Stimulated activated CD4-positive, alpha-beta T cell treated with anti-CD3 and anti-CD28 coated beads, Interleukin-4, amount 100 ng/mL, for 24 hours (primary cell): Measurements from ENCODE around the gene RNF167.
A peak's percentile ranks its signal among the peaks of the same experiment; 100 is the strongest.

ENCODE experiments used
- DNase-seq: peaks from one replicate; pipeline ENCODE4 v3.0.0-alpha.2; 2020

Gene RNF167

DNA sequence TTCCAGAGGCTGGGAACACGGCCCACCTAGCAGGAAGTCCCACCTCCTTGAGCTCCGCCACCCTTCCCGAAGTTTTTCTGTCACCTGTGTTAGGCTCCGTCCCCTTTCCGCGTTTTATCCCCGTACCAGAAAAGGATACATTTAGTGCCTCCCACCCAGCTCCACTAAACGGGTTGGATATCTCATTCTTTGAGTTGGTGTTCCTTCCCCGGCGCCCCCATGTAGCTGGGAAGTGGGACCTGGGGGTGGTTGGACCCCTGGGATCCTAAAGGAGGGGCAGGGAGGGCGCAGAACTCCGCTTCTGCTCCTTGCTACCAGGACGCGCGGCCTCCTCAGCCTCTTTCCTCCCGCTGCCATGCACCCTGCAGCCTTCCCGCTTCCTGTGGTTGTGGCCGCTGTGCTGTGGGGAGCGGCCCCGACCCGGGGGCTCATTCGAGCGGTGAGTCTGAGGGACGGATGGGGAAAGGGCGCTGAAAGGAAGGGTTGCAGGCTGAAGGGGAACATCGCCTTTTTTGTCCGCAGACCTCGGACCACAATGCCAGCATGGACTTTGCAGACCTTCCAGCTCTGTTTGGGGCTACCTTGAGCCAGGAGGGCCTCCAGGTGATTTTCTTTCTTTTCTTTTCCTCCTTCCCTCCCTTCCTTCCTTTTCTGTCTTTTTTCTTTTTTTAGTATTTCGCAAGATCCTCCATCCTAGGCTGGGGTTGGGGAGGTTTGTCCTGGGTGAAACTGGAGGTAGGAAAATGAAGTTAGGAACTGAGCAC lies 669 bp downstream of the RNF167 start:
- peak; percentile 49 for DNase-seq

- DNase-seq, result no peak
These were observed 1.2 kb downstream of the RNF167 start for GRCh38 chr17:4941319-4941610.

DNA sequence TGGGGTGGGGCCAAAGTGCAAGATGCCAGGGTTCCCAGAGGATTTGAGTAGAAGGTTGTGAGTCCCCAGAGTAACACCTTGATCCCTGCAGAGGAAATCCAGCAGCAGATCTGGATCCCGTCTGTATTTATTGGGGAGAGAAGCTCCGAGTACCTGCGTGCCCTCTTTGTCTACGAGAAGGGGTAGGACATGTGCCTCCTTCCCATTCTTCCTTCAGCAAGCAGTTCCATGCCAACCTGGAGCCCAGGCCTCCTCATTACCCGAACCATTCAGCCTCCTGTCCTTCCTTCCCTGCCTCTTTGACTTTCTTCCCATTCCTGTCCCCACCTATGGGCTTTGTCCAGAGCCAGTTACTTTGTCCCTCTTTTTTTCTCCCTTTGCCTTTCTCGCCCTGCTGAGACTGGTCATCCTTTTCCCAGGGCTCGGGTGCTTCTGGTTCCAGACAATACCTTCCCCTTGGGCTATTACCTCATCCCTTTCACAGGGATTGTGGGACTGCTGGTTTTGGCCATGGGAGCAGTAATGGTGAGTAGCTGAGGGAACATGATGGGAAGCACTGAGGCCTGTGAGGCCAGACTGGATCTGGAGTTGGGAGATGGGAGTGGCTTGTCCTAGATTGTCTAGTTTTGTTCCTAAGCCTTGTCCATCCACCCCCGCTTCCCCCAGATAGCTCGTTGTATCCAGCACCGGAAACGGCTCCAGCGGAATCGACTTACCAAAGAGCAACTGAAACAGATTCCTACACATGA lies 2.9 kb downstream of the RNF167 start:
- no peak for DNase-seq

- DNase-seq, result peak; percentile 53
These were observed 4.1 kb downstream of the RNF167 start for GRCh38 chr17:4944163-4944553.

- no peak for DNase-seq
These were observed 4.6 kb downstream of the RNF167 start for GRCh38 chr17:4944554-4945175.

GRCh38 chr17:4945176-4945943 lies 5.3 kb downstream of the RNF167 start:
- peak; percentile 92 for DNase-seq

DNA sequence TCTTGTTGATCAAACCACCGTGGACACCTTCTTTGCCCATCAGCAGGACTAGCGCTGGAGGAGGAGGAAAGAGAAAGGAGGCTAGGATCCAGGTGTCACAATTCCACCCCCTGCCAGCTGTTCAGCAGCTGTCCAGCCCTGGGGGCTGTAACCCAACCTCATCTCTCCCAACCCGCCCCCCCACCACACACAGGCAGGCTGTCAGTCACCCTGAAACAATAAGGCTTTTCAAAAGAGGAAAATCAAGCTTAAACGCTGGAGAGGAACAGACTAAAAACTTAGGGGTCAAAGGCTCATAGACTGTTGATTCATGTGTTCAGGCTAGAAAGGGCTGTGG lies 5.8 kb downstream of the RNF167 start:
- DNase-seq, result no peak

DNA sequence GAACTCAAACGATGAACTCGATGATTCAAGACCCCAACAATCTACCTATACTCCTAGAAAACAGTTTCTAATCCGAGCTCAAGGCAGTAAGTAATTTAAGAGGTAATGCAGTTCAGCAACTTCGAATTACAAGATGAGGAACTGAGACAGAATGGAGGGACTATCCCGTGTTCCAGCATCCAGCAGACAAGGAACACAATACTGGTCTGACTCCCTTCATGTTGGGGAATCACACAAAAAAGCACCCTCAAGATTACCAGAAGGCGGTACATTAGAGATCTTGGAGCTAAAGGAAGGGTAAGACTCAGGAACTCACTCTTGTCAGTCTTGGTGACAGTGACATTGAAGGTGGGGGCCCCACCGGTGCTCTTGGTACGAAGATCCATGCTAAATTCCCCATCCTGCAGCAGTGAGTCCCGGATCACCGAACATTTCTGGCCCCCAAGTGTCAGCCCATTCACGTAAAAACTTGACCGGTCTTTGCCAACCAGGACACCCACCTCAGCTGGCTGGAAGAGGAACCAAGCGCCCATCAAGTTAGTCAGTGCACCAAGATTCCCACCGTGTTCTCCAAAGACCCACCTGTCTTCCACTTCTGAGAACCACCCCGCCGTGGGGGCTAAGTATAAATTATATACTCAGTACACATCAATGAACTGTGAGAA lies 6.4 kb downstream of the RNF167 start:
- DNase-seq, result no peak

DNA sequence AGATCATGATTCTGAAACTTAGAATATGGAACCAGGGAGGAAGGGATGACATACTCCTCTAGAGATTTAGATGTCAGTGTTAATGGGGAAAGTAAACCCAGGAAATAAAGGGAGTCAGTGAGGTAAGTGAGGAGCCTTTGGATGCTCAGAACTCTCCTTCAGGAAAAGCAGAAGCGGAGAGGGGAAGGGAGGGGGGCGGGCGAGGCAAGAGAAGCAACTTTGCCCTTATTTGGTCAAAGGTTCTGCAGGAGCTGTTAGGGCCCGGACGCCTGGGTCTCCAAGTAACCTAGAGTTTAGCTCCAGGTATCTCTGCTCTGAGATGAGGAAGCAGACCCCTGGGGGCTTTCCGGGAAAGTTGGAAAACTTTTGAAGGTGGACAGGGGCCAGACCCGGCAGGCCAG lies 6.9 kb downstream of the RNF167 start:
- no peak for DNase-seq

DNA sequence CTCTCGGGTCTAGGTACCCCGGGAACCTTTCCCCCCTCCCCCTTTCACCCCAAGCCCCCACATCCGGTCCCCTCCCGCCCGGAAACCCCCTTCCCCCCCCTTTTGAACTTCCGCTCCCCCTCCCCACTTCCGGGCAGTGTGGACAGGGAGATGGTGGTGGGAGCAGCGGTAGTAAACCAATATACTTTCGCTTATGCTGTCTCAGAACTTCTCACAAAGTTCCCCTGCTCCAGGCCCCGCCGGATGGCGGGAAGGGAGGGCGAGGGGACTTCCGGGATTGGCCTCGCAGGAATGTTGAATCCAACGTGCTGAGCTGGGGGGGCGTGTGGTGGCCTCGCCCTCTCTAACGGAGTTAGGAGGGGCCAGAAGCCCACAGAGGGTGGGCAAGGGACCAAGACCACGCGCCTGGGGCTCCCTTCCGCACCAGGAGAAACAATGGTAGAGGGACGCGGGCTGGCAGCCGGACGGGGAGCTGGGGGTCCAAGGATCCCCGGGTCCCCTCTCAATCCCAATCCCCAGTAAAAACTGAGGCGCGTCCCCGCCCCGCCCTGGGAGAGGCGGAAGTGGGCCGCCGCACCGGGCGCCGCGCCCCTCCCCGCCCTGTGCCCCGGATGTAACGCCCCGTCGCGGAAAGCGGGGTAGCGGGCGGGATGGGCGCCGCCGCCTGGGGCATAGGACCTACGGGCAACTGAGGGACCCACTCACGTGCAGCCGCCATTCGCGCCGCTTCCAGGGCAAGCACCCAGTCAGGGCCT lies 7.5 kb downstream of the RNF167 start:
- DNase-seq, result peak; percentile 67

GRCh38 chr17:4948166-4948930 lies 8.3 kb downstream of the RNF167 start, which contains the start of gene PFN1:
TSS of gene PFN1 (minus strand) at chr17:4948530. CDS start at chr17:4948394, 136 bp downstream.
- DNase-seq, result peak; percentile 91

DNA sequence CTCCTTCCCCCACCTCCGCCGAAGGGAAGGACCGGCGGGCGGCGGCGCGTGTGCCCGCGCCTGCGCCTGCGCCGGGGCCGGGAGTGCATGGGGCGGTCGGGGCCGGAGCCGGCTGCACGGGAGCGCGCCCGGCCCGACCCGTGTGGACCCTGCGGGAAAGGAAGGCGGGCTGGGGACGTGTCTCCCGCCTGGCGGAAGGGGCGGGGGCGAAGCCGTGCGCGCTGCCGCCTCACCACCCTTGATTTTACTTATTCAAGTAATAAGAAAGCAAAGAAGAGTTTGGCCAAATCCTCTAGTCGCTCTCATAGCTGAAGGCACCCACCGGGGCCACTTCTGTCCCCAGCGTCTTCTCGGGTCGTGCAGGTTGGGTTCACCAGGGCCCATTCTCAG lies 8.9 kb downstream of the RNF167 start:
- peak; percentile 77 for DNase-seq

DNA sequence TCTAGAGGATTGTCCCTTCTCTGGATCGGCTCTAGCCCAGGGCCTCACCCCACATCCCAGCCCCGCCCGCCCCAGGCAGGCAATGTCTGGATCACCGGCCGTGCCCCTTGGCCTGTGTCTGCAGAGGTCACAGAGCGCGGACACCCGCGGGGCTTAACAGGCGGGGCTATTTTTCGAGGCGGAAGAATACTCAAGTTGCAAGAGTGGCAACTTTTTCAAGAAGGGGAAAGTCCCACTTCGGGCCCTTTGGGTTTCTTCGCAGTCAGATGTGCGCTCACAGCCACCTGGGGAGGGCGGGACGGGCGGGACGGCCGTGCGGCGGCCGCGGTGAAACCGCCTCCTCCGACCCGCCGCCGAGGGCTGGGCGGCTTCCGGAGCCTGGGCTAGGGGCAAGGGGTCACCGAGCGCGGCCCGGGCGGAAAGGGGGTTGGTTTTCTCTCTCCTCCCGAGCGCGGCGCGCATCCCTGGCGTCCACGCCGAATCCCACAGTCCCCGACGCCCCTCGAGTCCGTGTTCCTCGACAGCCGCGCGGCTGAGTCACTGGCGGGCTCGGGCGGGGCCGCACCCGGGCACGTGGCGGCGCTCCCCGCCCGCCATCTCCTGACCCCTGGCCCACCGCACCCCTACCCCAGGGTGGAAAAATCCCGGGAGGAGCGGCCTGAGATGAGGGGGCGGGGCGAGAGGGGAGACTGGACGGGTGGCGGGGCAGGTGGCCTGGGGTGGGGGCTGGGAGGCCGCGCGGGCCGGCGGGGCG lies 9.4 kb downstream of the RNF167 start:
- peak; percentile 81 for DNase-seq

DNA sequence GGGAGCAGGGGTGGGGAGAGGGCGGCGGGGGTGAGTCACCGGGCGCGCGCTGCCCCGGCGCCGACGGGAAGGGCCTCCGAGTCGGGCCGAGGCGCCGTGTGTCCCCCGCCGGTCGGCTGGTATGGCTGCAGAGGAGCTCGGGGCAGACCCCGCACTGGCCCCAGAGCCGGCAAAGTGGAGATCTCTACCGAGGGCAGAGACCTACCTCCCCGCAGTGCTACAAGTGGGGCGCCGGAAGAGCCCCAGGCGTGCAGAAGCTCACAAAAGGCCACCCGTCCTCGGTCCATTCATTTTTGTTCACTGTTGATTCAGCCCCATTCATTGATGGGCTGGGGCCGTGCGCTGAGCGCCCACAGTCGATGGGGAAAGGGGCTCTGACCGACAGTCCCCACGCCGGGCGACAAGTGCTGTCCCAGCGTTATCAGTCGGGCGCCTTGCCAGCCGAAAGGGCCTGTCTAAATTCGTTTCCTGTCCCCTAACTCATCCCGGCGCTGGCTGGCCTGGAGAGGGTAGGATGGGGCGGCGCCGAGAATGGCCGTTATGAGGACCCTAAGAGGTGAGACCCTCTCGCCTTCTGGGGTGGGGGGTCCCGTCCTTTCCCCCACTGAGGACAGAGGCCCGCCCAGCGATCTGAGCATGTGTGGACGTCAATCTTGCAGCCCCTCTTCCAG lies 10.1 kb downstream of the RNF167 start:
- DNase-seq, result peak; percentile 46

DNA sequence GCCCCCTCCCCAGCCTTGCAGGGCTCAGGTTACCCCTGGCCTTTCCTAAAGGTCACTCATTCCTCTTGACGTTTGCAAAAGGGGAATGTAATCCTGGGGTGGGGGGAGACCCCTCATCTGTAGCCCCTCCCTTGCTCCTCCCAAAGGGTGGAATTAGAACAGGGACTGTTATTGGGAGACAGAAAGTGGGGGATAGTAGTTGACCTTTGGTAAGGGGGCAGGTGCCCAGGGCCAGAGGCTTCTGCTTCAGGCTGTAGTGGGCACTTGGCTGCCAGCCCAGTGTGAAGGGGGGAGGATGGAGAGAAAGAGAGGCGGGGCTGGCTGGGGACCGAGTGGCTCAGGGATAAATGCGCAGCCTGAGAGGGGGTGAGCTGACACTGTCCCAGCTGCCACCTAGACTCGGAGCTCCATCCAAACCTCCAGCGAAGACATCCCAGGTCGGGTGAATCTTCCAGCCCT lies 10.7 kb downstream of the RNF167 start, which contains the start of gene ENO3:
Gene ENO3, plus strand, starts transcription at position 374 of the 459 bp plus-strand sequence. CDS start 711 bp downstream, outside the sequence.
- DNase-seq, result no peak

DNA sequence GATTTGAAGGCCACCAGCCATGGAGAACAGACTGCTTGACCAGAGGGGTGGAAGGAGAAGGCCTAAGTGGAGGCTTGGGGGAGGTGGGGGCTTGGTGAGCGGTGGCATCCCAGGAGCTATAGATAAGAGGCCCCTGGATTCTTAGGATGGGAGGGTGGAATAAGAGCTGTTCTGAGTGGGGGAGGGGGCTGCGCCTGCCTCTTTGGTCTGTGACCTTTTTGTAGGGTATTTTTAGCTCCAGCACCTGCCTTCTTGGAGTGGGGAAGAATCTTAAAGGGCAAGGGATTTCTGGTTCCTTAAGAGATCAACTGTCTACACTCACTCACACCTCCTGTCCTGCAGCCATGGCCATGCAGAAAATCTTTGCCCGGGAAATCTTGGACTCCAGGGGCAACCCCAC lies 11.4 kb downstream of the RNF167 start:
- DNase-seq, result no peak

- no peak for DNase-seq
These were observed 13.4 kb downstream of the RNF167 start for GRCh38 chr17:4953451-4953961.

- no peak for DNase-seq
These were observed 15.0 kb downstream of the RNF167 start for GRCh38 chr17:4955091-4955490.

- peak; percentile 47 for DNase-seq
These were observed 16.5 kb downstream of the RNF167 start for GRCh38 chr17:4956493-4957061.
